ENCODE measurements around the gene GRIK5. TPM values are rescaled to one million over a fixed set of nuclear protein-coding genes. Genes with fewer than 3 reads are reported as not detected.

Gene GRIK5
- total and polyA plus RNA-seq, 2 of the 8 experiments (the other 6 are each of a cell fraction or from before 2014, with no cell fraction given), result 17.8 to 42.9 TPM

- Histone ChIP-seq H2BK120ac (replicated peaks; ENCODE audit: low read depth, low read length) (no peak overlapping the region), H4K5ac (ENCODE audit: insufficient read length, low read depth, low read length) (peak overlapping the region; percentile 47), H2AK5ac (ENCODE audit: low read depth, low read length) (no peak overlapping the region; the same call in 1 of the 2 replicates), H3K14ac (ENCODE audit: insufficient read length) (no peak overlapping the region), H4K8ac (ENCODE audit: extremely low read depth, insufficient read depth, low read length) (peak overlapping the region; percentile 95), H3K4ac (replicated peaks; ENCODE audit: insufficient read length, low read depth, low read length) (no peak overlapping the region), H4K91ac (replicated peaks; ENCODE audit: insufficient read length, low read length) (peak overlapping the region; percentile 17), H4K20me1 (replicated peaks in 1 of 2; ENCODE audit: control insufficient read depth in 1 of 2, insufficient read depth in 2 of 2, low read length in 2 of 2) (peaks cover 0 to 1% of the 10 kb centered on the region in 2 experiments), H3K4me3 (ENCODE audit: extremely low read depth in 1 of 4, insufficient read depth in 2 of 4, low read depth in 3 of 4, low read length in 4 of 4) (peak overlapping the region in 1 of 4 experiments; percentile 54; a peak in 3 of 8 replicates), H3K18ac (ENCODE audit: extremely low read depth, low read length) (peak overlapping the region; percentile 60), H3K79me1 (ENCODE audit: low read depth, low read length) (no peaks in the 10 kb centered on the region), H3K23ac (ENCODE audit: insufficient read length) (no peak overlapping the region), H2AFZ (ENCODE audit: low read length) (no peak overlapping the region), H3K23me2 (ENCODE audit: low read depth, low read length) (peaks cover 2% of the 10 kb centered on the region; the same call in 1 of the 2 replicates), H3K4me1 (replicated peaks in 1 of 4; ENCODE audit: control insufficient read depth in 3 of 4, insufficient read depth in 4 of 4, low read length in 3 of 4) (peaks cover 0 to 17% (median 5%) of the 10 kb centered on the region in 4 experiments; a peak in 6 of 7 replicates), H2BK20ac (ENCODE audit: low read length) (no peak overlapping the region; the same call in 1 of the 2 replicates), H2BK5ac (ENCODE audit: low read depth, low read length) (no peak overlapping the region), H3K36me3 (ENCODE audit: control insufficient read depth in 2 of 4, insufficient read depth in 4 of 4, low read length in 3 of 4) (no peaks in the 10 kb centered on the region), H3K79me2 (ENCODE audit: control insufficient read depth in 1 of 2, insufficient read depth in 2 of 2, low read length in 2 of 2) (no peaks in the 10 kb centered on the region), H2BK15ac (ENCODE audit: low read length) (peak overlapping the region; percentile 72; the same call in 1 of the 2 replicates), H2BK12ac (ENCODE audit: low read depth, low read length) (no peak overlapping the region), H3K27me3 (replicated peaks in 1 of 4; ENCODE audit: control insufficient read depth in 3 of 4, extremely low read depth in 1 of 4, insufficient read depth in 3 of 4, low read length in 3 of 4) (peaks cover 0 to 5% (median 2%) of the 10 kb centered on the region in 4 experiments; a peak in 2 of 7 replicates), H3K9ac (replicated peaks in 1 of 4; ENCODE audit: extremely low read depth in 1 of 4, low read depth in 3 of 4, low read length in 3 of 4) (no peak overlapping the region), H3K9me3 (ENCODE audit: insufficient read depth in 2 of 2, low read depth in 1 of 2, low read length in 1 of 2) (no peaks in the 10 kb centered on the region), H3K27ac (ENCODE audit: low read depth, low read length) (no peak overlapping the region), H3K4me2 (ENCODE audit: insufficient read depth in 1 of 2, low read depth in 2 of 2, low read length in 2 of 2) (peak overlapping the region; percentile 40 to 75), H3K56ac (replicated peaks; ENCODE audit: insufficient read length, low read depth, low read length) (no peak overlapping the region)
- FAIRE-seq (no peak), DNase-seq (ENCODE audit: low read depth in 1 of 2, low spot score in 2 of 2) (peak in 1 of 2 experiments; percentile 60)
- ChIA-PET CTCF (ENCODE audit: partially characterized antibody) (interaction anchor here (0.7 to 4.4 kb wide), 7 partner anchors 13 to 325 kb away, joined by 3 to 33 read pairs (median 3); no protein-coding TSS in a partner anchor), POLR2A (ENCODE audit: partially characterized antibody) (interaction anchor here (0.9 to 3.1 kb wide), 6 partner anchors 8 to 122 kb away, joined by 3 to 13 read pairs (median 4); partner anchors contain the start of gene DEDD2)
- WGBS, 2 experiments (ENCODE audit: extremely low coverage in 1 of 2, insufficient coverage in 1 of 2, insufficient read length in 1 of 2, insufficient replicate concordance in 2 of 2, low coverage in 1 of 2, low lambda C conversion rate in 2 of 2, missing lambda C conversion rate in 1 of 2), result 89% methylated on average over 35 of the region's 36 CpGs; no CpG with 5 or more reads in 1 of the 2 experiments
- 0 out of 2 replicates have a peak, but pooled peaks have one; percentile 12 for TF ChIP-seq TAF1 (IDR thresholded peaks at IDR 0.05; ENCODE audit: low read depth, low read length)
- TF ChIP-seq TEAD4 (IDR thresholded peaks at IDR 0.05; ENCODE audit: low read depth, low read length), result no peak
- no peak for TF ChIP-seq RNF2 (IDR thresholded peaks at IDR 0.05; ENCODE audit: borderline replicate concordance, low read depth, low read length, missing control alignments, poor library complexity, severe bottlenecking)
- no peak for TF ChIP-seq SIN3A (conservative IDR thresholded peaks at IDR 0.05 in 1 of 2, IDR thresholded peaks at IDR 0.05 in 1 of 2; ENCODE audit: low read depth in 1 of 2, low read length in 2 of 2)
- TF ChIP-seq SP2 (IDR thresholded peaks at IDR 0.05; ENCODE audit: low read length), result no peak
These were observed 25.3 kb upstream of the GRIK5 start for GRCh38 chr19:42095142-42095813.
